GM21360 (cell line): ENCODE results near the gene BLOC1S4.
"Not testable (repeated sequence)": the region's sequence is repeated elsewhere in the genome, so short reads cannot be mapped to it uniquely, and the experiment has no call there.

Experiments used
- ATAC-seq: cut with Tn5 transposase; IDR thresholded peaks from one replicate; pipeline ENCODE4 v1.9.1; 2021; ENCODE audit warnings: mild to moderate bottlenecking, moderate library complexity; ENCODE audit not compliant: unreplicated experiment

BLOC1S4 gene

DNA sequence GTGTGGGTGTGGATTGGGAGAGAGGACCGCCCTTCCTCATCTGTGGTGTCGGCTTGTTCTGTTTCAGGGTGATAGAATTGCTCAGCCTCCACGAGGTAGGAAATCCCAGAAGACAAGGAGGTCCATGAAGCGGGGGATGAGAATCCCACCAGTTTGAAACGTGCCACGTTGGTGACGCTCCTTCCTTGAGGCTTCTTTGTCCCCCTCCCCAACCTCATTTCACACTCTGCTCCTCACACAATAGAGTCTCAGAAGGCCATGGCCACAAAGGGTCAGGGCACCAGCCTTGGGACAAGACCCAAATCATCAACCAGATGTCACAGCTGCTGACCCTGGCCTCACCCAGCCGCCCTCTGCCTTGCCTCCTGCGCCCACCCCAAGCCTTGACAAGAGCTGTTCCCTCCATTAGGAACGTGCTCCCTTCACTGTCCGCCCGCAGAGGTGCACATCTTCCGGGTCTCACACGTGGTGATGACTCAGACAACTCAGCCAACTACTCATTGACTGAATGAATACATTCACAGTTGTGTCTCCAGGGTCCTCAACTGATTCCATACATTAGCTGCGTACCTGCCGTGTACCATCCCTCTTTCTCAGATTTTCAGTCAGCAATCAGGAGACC is 18.3 kb downstream of the BLOC1S4 start:
- ATAC-seq: no peak

DNA sequence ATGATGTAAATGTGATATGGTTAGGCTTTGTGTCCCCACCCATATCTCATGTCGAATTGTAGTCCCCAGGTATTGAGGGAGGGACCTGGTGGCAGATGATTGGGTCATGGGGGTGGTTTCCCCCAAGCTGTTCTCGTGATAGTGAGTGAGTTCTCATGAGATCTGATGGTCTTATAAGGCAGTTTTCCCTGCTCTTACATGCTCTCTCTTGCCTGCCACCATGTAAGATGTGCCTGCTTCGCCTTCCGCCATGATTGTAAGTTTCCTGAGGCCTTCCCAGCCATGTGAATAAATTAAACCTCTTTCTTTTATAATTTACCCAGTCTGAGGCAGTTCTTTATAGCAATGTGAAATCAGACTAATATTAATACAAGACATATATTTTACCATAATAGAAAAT is 23.9 kb downstream of the BLOC1S4 start:
- ATAC-seq: no peak

DNA sequence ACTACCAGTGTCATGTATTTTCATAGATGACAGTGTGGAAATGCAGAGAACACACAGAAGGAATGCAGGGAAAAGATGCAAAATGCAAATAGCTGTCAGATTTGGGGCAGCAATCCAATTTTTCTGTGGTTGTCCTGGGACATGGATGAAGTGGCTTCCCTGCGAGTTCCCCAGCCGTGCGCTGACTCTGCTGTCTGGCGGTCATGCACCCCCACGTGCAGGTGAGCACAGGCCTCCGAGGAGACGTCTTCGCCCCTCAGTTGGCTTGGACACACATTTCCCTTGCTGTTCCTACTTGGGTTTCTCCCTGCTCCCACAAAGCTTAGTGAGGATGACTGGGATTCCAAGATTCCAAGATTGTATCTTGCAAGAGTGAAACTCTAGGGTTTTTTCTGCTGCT is 24.4 kb downstream of the BLOC1S4 start:
- ATAC-seq: no peak

DNA sequence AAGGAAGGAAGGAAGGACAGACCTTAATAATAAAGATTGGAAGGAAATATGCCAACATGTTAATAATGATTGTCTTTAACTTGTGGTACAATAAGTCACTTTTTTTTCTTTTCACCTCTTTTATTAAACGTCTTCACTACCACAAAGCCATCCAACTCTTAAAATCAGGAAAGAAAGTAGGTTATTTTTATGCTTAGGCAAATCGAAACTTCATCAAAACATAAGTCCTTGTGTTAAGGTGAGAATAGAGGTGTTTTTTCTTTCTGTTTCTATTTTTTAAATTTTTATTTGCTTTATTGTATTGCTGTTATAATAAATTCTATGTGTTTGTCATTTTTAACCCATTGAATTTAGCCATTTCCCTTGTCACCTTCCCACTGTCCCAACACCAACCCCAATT is 26.5 kb downstream of the BLOC1S4 start:
- no peak for ATAC-seq

DNA sequence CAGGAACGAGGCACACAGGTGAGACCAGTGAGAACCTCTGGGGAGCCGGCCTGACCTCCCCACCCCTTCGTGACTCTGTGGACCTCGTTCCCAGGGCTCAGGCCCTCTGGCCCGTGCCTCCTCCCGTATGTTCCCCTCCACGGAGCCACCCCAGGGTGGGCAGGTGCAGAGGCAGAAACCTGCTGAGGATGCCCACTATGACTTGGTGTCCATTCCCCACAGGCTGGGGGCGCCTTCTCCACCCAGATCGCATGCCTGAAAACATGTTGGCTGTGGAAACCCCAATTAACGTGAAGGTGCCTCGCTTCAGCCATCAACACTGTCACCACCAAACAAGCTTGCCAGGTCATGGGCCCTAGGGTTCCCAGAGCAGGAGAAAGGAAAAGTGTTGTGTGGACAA is 27.0 kb downstream of the BLOC1S4 start:
- no peak for ATAC-seq

DNA sequence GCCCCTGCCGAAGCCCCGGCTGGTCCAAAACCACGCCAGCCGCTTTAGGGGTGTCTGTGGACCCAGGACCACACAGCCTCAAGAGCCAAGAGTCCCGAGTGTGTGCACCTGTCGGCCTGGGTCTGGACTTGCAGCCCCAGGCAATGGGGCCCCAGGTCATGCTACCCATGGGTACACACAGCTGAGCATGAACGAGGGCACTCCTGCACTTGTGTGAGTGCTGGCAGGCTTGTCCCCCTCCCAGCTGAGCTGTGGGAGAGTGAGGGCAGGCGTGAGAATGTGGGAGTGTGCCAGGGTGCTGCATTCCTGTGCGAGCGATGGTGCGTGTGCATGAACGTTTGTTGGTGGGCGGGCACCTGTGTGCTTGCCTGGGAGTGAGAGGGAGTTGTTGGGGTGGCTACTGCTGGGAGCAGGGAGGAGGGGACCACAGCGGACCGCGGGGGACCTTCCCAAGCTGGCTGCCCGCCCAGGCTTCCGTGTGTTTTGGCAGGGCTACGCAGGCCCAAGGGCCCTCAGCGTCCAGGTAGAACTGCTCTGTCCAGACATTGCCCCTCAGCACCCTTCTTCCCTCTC is 30.8 kb downstream of the BLOC1S4 start:
- ATAC-seq: no peak

DNA sequence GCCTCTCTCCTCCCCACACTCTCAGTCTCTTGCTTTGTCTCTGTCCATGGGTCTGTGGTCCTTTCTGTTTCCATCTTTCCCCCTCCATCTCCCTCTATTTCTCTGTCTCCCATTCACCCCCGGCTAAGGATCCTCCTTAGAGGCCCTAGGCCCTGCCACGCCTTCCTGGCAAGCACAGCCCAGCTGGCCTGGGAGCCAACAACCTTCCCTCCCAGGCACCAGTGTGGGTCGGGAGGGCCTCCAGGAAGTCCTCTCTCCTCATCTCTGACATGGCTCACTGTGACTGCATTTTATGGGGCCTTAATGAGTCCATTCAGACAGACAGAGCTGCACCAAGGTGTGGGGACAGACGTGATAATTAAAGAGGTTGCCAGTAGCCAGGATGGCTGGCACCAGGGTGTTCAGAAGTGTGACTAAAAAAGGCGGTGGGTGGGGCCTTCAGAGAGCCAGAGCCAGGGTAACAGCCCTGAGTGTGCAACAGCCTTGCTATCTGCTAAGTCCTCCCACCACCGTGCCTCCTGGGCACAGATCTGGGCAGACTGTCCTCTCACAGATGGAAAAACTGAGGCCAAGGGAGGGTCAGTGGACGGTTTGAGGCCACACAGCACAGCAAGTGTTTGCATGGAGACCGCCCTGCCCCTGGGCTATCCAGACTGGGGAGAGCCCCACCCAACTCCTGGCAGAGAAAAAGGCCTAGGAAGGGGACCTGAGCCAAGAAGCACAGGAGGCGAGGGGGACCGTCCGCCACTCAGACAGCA is 31.5 kb downstream of the BLOC1S4 start:
- ATAC-seq: no peak

DNA sequence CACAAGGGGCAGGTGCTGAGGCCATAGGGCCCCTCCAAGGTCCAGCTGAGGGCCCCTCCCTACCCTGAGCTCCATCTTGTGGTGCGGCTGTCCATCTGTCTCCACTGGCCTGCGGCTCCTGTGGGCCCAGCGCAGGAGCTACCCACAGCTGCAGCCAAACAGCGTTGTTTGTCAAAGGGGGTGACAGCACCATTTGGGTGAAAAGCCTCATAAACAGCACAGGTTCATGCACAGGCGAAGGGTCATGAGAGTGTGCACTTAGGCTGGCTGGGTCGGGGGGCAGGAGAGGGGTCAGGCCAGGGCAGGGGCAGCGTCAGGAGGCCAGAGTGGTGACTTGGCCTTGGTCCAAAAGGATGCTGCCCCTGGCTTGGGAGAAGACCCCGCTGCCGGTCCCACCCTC is 32.3 kb downstream of the BLOC1S4 start:
- ATAC-seq: no peak

DNA sequence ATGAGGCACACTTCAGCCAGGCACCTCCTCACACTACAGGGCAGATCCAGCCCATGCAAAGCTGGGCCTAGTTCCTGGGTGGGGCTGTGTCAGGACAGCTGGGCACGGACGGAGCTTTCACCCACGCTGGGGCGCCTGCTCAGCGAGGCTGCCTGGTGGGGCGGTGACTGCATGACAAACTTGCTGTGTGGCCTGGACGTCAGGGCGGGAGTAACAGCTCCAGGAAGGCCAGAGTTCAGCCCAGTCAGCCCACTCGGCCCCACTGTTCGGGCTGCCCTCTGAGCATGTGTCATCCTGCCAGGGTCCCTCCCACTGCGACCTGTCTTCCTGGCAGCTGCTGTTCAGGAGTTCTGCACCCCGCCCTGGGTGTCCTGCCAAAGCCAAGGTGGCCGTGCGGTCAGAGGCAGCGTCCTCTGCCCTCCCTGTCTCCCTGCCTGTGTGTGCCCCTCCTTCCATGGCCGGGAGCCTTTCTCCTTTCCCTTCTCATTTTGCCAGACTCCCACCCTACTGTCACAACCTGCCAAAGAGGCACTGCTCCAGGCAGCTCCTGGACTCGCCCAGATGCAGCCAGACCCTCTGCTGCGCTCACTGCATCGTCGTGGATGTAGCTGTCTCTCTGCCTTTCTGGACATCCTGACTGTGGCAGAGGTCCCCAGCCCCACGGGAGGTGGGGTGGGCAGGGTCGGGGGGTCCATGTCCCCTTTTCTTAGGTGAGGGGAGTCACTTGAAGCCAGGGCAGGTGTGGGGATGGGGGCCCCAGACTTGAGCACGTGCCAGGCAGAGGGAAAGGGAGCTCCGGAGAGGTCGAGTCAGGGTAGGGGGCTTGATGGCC is 33.6 kb downstream of the BLOC1S4 start:
- ATAC-seq: no peak

DNA sequence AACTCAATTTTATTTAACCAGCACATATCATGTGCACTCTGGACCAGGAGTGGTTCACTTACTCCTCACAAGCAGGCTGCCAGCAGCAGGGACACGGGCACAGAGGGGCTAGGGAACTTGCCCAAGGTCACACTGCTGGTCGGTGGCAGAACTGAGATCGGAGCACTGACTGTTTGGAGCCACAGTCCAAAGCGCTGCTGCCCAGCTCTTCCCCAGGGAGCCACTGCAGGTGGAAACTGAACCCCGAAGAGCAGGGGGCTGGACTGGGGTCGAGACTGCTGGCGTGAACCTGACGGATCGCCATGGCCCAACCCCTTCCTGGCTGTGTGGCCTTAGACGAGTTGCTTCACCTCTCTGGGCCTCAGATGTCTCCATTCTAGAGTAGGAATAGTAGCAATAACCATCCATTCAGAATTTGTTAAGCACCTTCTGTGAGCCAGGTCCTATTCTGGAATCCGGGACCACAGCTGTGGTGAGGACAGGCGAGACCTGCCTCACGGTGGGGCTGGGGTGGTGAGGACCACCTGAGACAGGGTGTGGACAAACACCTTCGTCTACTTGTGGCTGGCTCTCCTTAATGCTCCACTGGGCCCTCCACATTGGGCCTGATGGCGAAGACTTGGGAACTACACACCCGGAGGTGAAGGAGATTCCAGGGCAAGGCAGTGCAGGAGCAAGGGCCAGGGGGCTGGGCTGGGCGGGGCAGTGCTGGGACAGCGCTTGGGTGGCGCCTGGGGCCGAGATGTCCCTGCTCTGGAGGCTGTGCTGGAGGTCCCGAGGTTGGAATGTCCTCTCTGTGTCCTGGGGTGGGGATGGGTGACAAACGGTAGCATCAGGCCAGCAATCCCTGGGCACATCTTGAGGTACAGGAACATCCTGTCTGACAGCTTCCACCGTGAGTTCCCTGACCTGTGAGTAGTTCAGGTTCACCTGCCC is 34.6 kb downstream of the BLOC1S4 start:
- ATAC-seq: no peak

DNA sequence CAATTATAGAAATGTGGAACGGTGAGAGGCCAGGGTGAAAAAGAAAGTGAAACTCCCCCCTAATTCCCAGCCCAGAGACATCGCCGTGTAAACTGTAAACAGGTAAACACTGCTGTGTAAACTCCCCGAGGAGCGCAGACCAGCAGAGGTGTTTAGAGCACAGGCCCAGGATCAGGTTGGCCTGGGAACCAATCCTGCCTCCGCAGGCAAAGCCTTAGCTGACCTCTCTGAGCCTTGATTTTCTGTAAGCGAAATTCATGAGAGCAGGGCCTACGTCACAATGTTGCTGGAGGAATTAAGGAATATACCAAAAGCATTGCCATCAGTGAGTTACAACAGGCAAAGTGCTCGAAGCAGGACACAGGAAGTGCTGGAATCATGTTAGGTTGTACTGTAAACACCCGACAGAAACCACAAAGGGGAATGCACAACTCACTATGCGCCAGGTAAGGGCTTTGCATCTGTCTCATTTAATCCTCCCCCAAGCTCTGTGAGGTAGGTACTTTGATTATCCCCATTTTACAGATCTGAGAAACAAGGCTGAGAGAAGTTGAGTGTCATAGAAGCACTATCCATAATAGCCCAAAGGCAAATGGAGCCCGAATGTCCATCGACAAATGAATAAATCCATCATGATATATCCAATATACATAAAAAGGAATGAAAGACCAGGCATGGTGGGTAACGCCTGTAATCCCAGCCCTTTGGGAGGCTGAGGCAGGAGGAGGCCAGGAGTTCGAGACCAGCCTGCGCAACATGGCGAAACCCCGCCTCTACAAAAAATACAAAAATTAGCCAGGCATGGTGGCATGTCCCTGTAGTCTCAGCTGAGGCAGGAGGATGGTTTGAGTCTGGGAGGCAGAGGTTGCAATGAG is 35.9 kb downstream of the BLOC1S4 start:
- no peak for ATAC-seq

DNA sequence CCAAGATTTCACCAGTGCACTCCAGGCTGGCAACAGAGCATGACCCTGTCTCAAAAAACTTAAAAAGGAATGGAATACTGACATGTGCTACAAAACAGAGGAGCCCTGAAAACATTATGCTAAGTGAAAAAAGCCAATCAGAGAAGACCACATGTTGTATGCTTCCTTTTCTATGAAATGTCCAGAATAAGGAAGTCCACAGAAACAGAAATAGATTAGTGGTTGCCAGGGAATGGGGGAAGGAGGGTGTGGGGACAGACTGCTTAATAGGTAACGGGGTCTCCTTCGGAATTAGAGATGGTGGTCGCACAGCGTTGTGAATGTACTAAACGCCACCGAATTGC is 36.5 kb downstream of the BLOC1S4 start:
- ATAC-seq: no peak

DNA sequence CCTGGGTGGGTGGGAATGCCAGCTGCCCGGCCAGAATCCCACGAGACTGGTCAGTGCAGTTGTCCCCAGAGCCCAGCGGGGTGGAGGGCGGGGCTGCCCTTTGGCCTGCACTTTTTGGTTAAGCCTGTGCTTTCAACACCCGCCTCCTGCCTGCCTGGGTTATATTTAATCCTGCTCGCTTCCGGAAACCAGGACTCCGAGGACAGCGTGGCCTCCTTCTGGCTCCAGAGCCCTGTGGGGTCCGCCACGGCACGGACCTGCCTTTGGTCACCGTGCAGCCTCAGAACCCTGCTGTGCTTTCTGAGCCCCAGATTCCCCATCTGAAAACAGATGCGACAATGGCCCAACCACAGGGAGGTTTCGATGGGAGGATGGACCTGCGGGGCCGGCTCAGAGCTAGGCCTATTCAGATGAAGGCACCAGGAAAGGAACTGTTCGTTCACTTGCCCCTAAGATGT is 37.2 kb downstream of the BLOC1S4 start:
- no peak for ATAC-seq

DNA sequence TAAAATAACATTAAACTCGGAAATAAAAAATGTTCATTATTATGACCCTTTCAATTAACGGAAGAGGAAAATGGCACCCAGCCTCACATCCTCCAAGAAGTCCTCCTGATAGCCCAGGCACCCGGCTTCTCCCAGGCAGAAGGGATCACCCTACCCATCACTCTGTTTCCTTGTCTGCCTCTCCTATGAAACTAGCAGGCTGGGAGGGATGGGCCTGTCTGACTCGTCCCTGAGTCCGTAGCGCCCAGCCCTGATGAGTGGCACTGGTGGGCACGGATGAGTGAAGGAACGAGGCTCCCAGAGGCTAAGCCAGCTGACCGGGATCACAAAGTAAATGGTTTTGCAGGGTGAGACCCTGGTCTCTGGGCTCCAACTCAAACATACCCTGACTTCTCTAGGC is 37.9 kb downstream of the BLOC1S4 start:
- no peak for ATAC-seq

DNA sequence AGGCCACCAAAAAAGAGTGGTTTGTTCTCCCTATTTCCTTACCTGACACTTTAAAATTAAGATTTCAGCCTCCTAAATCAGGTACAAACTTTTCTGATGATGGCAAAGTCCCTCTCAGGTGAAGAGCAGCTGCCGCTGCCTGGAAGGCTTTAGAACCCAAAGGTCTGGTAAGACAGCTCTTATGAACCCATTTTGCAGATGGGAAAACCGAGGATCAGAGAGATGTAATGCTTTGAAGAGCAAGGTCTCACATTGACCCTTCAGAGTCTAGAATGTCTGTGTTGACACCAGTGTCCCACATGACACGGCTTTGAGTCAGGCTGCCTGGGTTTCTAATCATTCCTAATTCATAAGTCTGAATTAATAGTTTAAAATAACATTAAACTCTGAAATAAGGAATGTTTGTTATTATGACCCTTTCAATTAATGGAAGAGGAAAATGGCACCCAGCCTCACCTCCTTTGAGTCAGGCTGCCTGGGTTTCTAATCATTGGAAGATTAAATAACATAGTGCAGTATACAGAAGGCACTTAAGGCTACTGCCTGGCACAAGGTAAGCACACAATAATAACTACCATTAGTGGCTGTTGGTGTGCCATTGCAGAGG is 38.6 kb downstream of the BLOC1S4 start:
- ATAC-seq: no peak

DNA sequence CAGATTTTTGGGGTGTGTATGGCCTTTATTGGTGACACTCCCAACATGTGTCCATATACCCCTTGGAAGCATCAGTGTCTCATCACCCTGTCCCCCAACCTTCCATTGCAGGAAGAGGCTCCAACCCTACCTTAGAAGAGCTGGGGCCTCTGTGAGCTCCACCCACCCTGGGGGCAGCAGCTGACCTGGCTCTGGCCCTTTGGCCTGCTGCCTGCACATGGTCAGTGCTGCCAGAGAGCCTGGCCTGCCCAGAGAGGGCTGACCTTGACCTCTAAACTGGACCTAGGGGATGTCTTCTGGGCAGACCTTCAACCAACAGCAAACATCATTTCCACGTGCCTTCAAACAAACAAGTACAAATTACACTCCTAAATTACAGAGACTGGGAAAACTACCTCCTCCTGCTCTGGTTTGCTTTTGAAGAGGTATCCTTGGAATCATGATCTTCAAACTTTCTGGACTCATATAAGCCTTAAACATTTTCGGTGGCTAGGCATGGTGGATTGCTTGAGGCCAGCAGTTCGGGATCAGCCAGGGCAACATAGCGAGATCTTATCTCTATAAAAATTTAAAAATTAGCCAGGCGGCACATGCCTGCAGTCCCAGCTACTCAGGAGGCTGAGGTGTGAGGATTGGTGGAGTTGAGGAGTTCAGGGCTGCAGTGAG is 39.2 kb downstream of the BLOC1S4 start:
- no peak for ATAC-seq

DNA sequence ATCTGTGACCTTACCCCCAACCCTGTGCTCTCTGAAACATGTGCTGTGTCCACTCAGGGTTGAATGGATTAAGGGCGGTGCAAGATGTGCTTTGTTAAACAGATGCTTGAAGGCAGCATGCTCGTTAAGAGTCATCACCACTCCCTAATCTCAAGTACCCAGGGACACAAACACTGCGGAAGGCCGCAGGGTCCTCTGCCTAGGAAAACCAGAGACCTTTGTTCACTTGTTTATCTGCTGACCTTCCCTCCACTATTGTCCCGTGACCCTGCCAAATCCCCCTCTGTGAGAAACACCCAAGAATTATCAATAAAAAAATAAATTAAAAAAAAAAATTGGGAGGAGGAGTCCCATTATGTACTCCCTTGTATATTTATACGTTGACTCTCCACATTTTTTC is 40.4 kb downstream of the BLOC1S4 start:
- ATAC-seq: not testable (repeated sequence)

DNA sequence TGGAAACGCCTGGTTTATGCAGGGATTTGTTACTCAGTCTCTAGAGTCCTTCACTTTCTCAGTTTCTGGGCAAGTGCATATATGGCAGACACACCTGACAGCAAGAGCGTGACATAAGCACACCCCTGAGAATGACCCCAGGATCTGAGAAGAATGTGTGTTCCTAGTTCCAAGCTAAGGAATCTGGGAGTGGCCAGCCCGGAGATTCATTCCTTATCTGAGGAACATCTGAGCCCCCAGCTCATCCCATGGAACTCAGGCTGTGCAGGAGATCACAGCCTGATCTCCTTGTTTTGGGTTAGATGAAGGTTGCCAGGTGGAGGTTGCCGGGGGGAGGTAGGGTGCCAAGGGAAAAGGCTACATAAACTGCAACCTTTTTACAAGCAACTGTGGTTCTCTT is 42.8 kb downstream of the BLOC1S4 start:
- ATAC-seq: no peak

DNA sequence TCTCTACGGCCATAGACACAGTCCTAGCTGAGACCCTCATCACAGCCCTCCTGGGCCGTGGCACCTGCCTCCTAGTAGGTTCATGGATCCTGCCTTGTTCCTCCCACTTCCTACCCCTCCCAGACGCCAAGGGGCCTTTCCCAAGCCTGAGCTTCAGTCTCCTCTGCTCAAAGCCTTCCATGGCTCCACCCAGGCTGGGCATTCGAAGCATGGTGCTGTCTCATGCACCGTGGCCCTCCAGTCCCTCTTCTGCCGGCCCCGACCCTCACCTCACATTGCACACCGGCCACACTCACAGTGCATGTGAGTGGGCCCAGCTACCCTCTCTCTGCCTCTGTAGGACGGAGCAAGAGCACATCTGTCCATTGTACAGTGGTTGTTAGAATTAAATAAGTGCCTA is 44.9 kb downstream of the BLOC1S4 start:
- no peak for ATAC-seq
